K562 (cell line): ENCODE measurements around the gene NUDT22. TPM values are rescaled to one million over a fixed set of nuclear protein-coding genes. Genes with fewer than 3 reads are reported as not detected.

ENCODE experiments used
- BCOR ChIP-seq: fragments of 450-650 bp; IDR thresholded peaks from 2 replicates; pipeline ENCODE4 v1.6.1; 2016
- DPF2 ChIP-seq: fragments of 450-650 bp; IDR thresholded peaks from 2 replicates; pipeline ENCODE4 v1.6.1; 2016
- JUN ChIP-seq, 2 experiments: sonication (generic) in 1 of 2; formaldehyde crosslinking in 1 of 2; IDR thresholded peaks; 2 replicates each; pipeline versions ENCODE4 v1.6.1 to v1.8.0; 2012 to 2022; ENCODE audit warnings: borderline replicate concordance in 2 of 2, mild to moderate bottlenecking in 2 of 2, improper control_type of control experiment in 1 of 2, low read depth in 1 of 2, low read length in 1 of 2, missing genetic modification reagents in 1 of 2
- MTA3 ChIP-seq: fragments of 450-650 bp; formaldehyde crosslinking; IDR thresholded peaks from 2 replicates; pipeline ENCODE4 v1.6.1; 2017; ENCODE audit warnings: mild to moderate bottlenecking, borderline replicate concordance
- NFXL1 ChIP-seq: fragments of 450-650 bp; formaldehyde crosslinking; IDR thresholded peaks from 2 replicates; pipeline ENCODE4 v1.4.0; 2021; ENCODE audit warnings: mild to moderate bottlenecking
- RAD21 ChIP-seq, 2 experiments: fragments of 250-450 bp in 1 of 2; fragments of 450-650 bp in 1 of 2; sonication (Bioruptor Pico) in 1 of 2; formaldehyde crosslinking in 1 of 2; IDR thresholded peaks in 1 of 2; conservative IDR thresholded peaks in 1 of 2; 2 replicates each; pipeline versions ENCODE4 v1.4.0 to v1.8.0; 2020 to 2022; ENCODE audit warnings: mild to moderate bottlenecking in 2 of 2, moderate library complexity in 1 of 2
- RCOR1 ChIP-seq, 2 experiments: IDR thresholded peaks; 2 replicates each; pipeline ENCODE4 v1.6.1; 2012; ENCODE audit warnings: low read depth in 2 of 2, low read length in 2 of 2, borderline replicate concordance in 1 of 2, improper control_type of control experiment in 1 of 2
- RFX7 ChIP-seq: fragments of 250-450 bp; sonication (Bioruptor Pico); IDR thresholded peaks from 2 replicates; pipeline ENCODE4 v1.5.1; 2021; ENCODE audit warnings: mild to moderate bottlenecking
- SMARCA5 ChIP-seq: fragments of 450-650 bp; IDR thresholded peaks from 2 replicates; pipeline ENCODE4 v1.6.1; 2016
- WHSC1 ChIP-seq: IDR thresholded peaks from one replicate; pipeline ENCODE4 v1.6.1; 2012; ENCODE audit warnings: low read length, control low read depth, inconsistent platforms
- ZNF24 ChIP-seq: fragments of 450-650 bp; IDR thresholded peaks from 2 replicates; pipeline ENCODE4 v1.6.1; 2016
- ZNF830 ChIP-seq: fragments of 250-450 bp; sonication (Bioruptor Pico); IDR thresholded peaks from 2 replicates; pipeline ENCODE4 v1.5.0; 2021; ENCODE audit warnings: mild to moderate bottlenecking
- polyA plus RNA-seq, 8 experiments: library from polyadenylated mRNA; depleted of rRNA in 4 of 8; stranded (reverse) in 5 of 8; unstranded in 3 of 8; fragments of >200 nt; fragmentation: Nextera tagmentation in 2 of 8; fragmentation: Illumina TruSeq in 1 of 8; extraction: Ambion mirVana in 2 of 8; extraction: Trizol in 1 of 8; gene quantifications; 2 replicates each; pipeline versions ENCODE4 v1.2.1 to v1.2.3, GENCODE V29; 2011 to 2014; ENCODE audit warnings: inconsistent platforms in 1 of 8, missing spikeins in 1 of 8
- total RNA-seq, 7 experiments: library from RNA; depleted of rRNA in 6 of 7; stranded (reverse); fragments of >200 nt in 6 of 7; fragmentation: Illumina TruSeq in 2 of 7; extraction: Trizol in 2 of 7; gene quantifications; 2 replicates each; pipeline versions ENCODE4 v1.2.1 to v1.2.3, GENCODE V29; 2011 to 2021; ENCODE audit warnings: low replicate concordance in 1 of 7

NUDT22 gene
- total and polyA plus RNA-seq, 9 of the 15 experiments (the other 6 are each of a cell fraction or from before 2014, with no cell fraction given): 6.3 to 92.6 (median 37.4) TPM

DNA sequence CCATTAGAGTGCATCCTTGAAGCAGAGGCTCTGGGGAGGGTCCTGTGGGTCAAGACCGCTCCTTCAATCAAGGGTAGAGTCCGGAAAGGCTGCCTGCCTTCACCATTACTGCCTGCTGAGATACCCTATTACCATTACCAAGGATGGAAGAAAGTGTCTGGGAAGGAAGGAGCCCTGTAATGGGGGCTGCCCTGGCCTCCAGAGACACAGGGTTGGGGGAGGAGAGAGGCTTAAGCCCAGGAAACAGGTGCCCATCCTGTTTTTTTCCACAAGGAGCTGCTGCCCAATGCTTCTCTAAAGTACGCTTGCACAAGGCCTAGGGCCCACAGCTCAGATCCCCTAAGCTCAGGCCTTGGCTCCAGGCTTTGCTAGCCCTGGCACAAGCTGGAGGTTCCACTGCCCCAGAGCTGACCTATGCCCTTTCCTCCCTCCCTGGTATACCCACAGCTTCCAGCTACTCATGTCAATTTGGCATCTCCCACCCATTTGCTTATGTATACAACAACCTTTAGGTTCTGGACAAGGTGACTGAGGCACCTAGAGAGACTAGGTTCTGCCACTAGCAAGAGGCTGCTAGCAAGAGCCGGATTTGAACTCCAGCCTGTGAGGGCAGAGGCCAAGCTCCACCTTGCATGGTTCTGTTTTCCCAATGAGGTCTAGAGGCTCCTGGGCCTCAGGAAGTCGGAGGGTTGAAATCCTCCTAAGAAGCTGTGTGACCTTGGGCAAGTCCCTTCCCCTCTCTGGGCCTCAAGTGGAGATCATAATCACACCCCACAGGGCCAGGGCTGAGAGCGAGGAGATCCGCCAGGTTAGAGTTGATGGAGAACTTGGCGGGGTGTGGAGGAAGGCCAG is 23.7 kb downstream of the NUDT22 start (continued):
- no peak for TF ChIP-seq WHSC1
- 0 out of 2 replicates have a peak, but pooled peaks have one; percentile 29 for TF ChIP-seq MTA3
- no peak for TF ChIP-seq ZNF24
- no peak for TF ChIP-seq ZNF830 (CRISPR knock-in tag)
- no peak for TF ChIP-seq NFXL1 (CRISPR knock-in tag)
- no peak for TF ChIP-seq JUN (IDR thresholded peaks at IDR 0.05; ENCODE audit: borderline replicate concordance, low read depth, low read length)
- TF ChIP-seq JUN (CRISPR knock-in tag; IDR thresholded peaks at IDR 0.05; ENCODE audit: borderline replicate concordance): no peak
- TF ChIP-seq RCOR1 (IDR thresholded peaks at IDR 0.05; ENCODE audit: borderline replicate concordance in 1 of 2, low read depth in 2 of 2, low read length in 2 of 2): peak; percentile 70 to 95
- TF ChIP-seq BCOR: peak; percentile 99
- TF ChIP-seq RFX7 (CRISPR knock-in tag): no peak
- TF ChIP-seq SMARCA5: peak; percentile 94
- TF ChIP-seq RAD21 (CRISPR knock-in tag; conservative IDR thresholded peaks at IDR 0.05 in 1 of 2, IDR thresholded peaks at IDR 0.05 in 1 of 2): no peak
- peak; percentile 13; the same call in 1 of the 2 replicates for TF ChIP-seq DPF2
- TF ChIP-seq, all 486 proteins: peak for 21
